ENCODE data around the gene TUBGCP6. TPM values are rescaled to one million over a fixed set of nuclear protein-coding genes. Genes with fewer than 3 reads are reported as not detected.

The TUBGCP6 gene
- total RNA-seq, 1 experiment from 2014 or later: 38.6 TPM

DNA sequence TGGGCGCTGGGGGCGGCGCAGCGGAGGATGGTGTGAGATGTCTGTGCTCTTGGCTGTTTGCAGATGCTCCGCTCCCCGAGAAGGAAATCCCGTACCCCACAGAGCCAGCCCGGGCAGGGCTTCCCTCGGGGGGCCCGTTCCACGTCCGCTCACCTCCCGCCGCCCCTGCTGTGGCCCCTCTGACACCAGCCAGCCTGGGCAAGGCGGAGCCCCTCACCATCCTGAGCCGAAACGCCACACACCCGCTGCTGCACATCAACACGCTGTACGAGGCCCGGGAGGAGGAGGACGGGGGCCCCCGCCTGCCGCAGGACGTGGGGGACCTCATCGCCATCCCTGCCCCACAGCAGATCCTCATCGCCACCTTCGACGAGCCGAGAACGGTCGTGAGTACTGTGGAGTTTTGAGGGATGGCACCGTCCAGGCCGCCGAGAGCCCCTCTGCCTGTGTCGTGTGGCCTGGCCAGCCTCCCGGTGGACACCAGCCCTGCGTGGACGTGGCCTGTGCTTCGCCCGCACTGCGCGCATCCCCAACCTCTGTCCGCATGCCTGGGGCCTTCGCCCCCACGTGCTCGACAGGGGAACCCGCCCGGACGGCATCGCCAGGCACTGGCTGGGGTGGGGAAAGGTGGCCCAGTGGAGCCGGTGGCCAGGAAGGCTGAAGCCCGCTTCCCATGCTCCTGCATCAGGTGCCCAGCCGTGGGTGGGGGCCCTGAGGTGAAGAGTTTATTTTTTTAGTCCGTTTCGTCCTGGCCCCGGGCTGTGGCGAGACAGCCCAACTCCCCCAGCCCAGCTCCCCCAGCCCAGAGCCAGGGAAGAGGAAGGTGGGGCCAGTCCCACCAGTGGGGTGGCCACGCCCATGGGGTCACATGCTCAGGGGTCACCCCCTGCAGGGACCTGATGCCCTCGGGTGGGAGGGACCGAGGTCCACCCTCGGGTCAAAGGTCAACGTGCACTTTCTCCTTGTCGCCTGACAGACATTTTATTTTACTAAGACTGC is 65.7 kb downstream of the TUBGCP6 start:
- ChIA-PET CTCF (no interaction called here), POLR2A (no interaction called here), RAD21 (ENCODE audit: low non-redundant PET in 1 of 2, low total read pairs in 2 of 2, uncharacterized antibody in 2 of 2, unreplicated experiment in 2 of 2) (no interaction called here)
- no peaks in the 10 kb centered on the region for H3K27me3 ChIP-seq (ENCODE audit: insufficient read depth, low read length)
- no peaks in the 10 kb centered on the region for H3K9me3 ChIP-seq (ENCODE audit: control insufficient read depth in 1 of 2, insufficient read depth in 1 of 2, low read depth in 1 of 2, low read length in 2 of 2)
- H3K9ac ChIP-seq (ENCODE audit: low read length): no peak overlapping the region
- TF ChIP-seq SP1 (IDR thresholded peaks at IDR 0.05; ENCODE audit: low read depth): no peak
- no peak for DNase-seq (ENCODE audit: low read depth, low spot score)
- H3K79me2 ChIP-seq (ENCODE audit: insufficient read depth, low read length): no peaks in the 10 kb centered on the region
- H3K9me2 ChIP-seq (ENCODE audit: insufficient read depth): no peaks in the 10 kb centered on the region
- BruUV-seq (replicated peaks): no TSS peak
- intact Hi-C loops (cut with micrococcal nuclease): no loop called here
- H3K4me2 ChIP-seq (ENCODE audit: low read length): no peak overlapping the region
- no peaks in the 10 kb centered on the region for H4K20me1 ChIP-seq (ENCODE audit: insufficient read depth)
- no peaks in the 10 kb centered on the region for H3K36me3 ChIP-seq (ENCODE audit: control insufficient read depth in 1 of 2, insufficient read depth in 2 of 2, low read length in 2 of 2)
- ATAC-seq: no peak
- no peak overlapping the region for H2AFZ ChIP-seq (ENCODE audit: low read depth, low read length, poor library complexity, severe bottlenecking)
- H3K4me1 ChIP-seq (ENCODE audit: control insufficient read depth in 1 of 2, insufficient read depth in 2 of 2, low read length in 2 of 2): peaks cover 6 to 9% of the 10 kb centered on the region in 2 experiments; a peak in 3 of 4 replicates
- H3K27ac ChIP-seq (ENCODE audit: low read depth, low read length): no peak overlapping the region
- no peak overlapping the region for H3K4me3 ChIP-seq (replicated peaks in 1 of 2; ENCODE audit: low read depth in 1 of 2, low read length in 2 of 2)

DNA sequence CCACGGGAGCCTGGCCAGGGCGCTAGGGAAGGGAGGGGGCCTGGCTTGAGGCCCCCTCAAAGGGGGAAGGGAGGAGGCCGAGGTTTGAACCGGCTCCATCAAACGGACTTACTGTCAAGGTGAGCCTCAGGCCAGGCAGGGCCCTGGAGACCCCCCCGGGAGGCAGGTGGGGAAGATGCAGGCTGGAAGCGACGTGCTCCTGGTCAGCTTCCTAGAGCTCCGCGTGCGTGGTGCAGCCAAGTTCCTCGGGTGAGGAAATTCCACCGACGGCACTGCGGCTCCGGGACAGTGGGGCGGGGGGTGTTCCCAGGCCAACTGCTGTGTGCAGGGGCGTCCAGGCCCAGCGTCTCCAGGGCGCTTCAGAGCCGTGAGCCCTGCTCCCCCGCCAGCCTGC is 66.4 kb downstream of the TUBGCP6 start:
- ATAC-seq (no peak), DNase-seq (ENCODE audit: low read depth, low spot score) (no peak)
- Histone ChIP-seq H3K27me3 (ENCODE audit: insufficient read depth, low read length) (no peaks in the 10 kb centered on the region), H2AFZ (ENCODE audit: low read depth, low read length, poor library complexity, severe bottlenecking) (no peak overlapping the region), H3K4me2 (ENCODE audit: low read length) (no peak overlapping the region), H3K4me3 (replicated peaks in 1 of 2; ENCODE audit: low read depth in 1 of 2, low read length in 2 of 2) (no peak overlapping the region), H3K27ac (ENCODE audit: low read depth, low read length) (no peak overlapping the region), H3K79me2 (ENCODE audit: insufficient read depth, low read length) (no peaks in the 10 kb centered on the region), H3K9me2 (ENCODE audit: insufficient read depth) (no peaks in the 10 kb centered on the region), H3K9me3 (ENCODE audit: control insufficient read depth in 1 of 2, insufficient read depth in 1 of 2, low read depth in 1 of 2, low read length in 2 of 2) (no peaks in the 10 kb centered on the region), H3K4me1 (ENCODE audit: control insufficient read depth in 1 of 2, insufficient read depth in 2 of 2, low read length in 2 of 2) (peaks cover 0 to 2% of the 10 kb centered on the region in 2 experiments; a peak in 3 of 4 replicates), H4K20me1 (ENCODE audit: insufficient read depth) (no peaks in the 10 kb centered on the region), H3K36me3 (ENCODE audit: control insufficient read depth in 1 of 2, insufficient read depth in 2 of 2, low read length in 2 of 2) (no peaks in the 10 kb centered on the region), H3K9ac (ENCODE audit: low read length) (no peak overlapping the region)
- BruUV-seq (replicated peaks): no TSS peak
- CTCF ChIA-PET: no interaction called here
- POLR2A ChIA-PET: no interaction called here
- RAD21 ChIA-PET (ENCODE audit: low non-redundant PET in 1 of 2, low total read pairs in 2 of 2, uncharacterized antibody in 2 of 2, unreplicated experiment in 2 of 2): no interaction called here
- intact Hi-C loops (cut with micrococcal nuclease): no loop called here
- TF ChIP-seq CEBPB (IDR thresholded peaks at IDR 0.05; ENCODE audit: low read depth) (no peak), YY1 (IDR thresholded peaks at IDR 0.05; ENCODE audit: extremely low read depth, insufficient replicate concordance, low read depth, low read length) (no peak), POLR2AphosphoS5 (IDR thresholded peaks at IDR 0.05; ENCODE audit: low read depth, low read length) (no peak), ELF1 (IDR thresholded peaks at IDR 0.05; ENCODE audit: borderline replicate concordance, low read depth) (no peak), FOSL1 (IDR thresholded peaks at IDR 0.05; ENCODE audit: low read depth) (no peak), SP1 (IDR thresholded peaks at IDR 0.05; ENCODE audit: low read depth) (no peak), POLR2A (IDR thresholded peaks at IDR 0.05; ENCODE audit: borderline replicate concordance, extremely low read depth, insufficient read depth, insufficient read length) (no peak), EGR1 (IDR thresholded peaks at IDR 0.05; ENCODE audit: low read depth) (no peak), ZFX (IDR thresholded peaks at IDR 0.05) (no peak)
- TF ChIP-seq, protein P1, sequence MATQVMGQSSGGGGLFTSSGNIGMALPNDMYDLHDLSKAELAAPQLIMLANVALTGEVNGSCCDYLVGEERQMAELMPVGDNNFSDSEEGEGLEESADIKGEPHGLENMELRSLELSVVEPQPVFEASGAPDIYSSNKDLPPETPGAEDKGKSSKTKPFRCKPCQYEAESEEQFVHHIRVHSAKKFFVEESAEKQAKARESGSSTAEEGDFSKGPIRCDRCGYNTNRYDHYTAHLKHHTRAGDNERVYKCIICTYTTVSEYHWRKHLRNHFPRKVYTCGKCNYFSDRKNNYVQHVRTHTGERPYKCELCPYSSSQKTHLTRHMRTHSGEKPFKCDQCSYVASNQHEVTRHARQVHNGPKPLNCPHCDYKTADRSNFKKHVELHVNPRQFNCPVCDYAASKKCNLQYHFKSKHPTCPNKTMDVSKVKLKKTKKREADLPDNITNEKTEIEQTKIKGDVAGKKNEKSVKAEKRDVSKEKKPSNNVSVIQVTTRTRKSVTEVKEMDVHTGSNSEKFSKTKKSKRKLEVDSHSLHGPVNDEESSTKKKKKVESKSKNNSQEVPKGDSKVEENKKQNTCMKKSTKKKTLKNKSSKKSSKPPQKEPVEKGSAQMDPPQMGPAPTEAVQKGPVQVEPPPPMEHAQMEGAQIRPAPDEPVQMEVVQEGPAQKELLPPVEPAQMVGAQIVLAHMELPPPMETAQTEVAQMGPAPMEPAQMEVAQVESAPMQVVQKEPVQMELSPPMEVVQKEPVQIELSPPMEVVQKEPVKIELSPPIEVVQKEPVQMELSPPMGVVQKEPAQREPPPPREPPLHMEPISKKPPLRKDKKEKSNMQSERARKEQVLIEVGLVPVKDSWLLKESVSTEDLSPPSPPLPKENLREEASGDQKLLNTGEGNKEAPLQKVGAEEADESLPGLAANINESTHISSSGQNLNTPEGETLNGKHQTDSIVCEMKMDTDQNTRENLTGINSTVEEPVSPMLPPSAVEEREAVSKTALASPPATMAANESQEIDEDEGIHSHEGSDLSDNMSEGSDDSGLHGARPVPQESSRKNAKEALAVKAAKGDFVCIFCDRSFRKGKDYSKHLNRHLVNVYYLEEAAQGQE (IDR thresholded peaks at IDR 0.05; ENCODE audit: low read depth): no peak
- TF ChIP-seq, protein P2, sequence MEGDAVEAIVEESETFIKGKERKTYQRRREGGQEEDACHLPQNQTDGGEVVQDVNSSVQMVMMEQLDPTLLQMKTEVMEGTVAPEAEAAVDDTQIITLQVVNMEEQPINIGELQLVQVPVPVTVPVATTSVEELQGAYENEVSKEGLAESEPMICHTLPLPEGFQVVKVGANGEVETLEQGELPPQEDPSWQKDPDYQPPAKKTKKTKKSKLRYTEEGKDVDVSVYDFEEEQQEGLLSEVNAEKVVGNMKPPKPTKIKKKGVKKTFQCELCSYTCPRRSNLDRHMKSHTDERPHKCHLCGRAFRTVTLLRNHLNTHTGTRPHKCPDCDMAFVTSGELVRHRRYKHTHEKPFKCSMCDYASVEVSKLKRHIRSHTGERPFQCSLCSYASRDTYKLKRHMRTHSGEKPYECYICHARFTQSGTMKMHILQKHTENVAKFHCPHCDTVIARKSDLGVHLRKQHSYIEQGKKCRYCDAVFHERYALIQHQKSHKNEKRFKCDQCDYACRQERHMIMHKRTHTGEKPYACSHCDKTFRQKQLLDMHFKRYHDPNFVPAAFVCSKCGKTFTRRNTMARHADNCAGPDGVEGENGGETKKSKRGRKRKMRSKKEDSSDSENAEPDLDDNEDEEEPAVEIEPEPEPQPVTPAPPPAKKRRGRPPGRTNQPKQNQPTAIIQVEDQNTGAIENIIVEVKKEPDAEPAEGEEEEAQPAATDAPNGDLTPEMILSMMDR (IDR thresholded peaks at IDR 0.05 in 2 of 3, conservative IDR thresholded peaks at IDR 0.05 in 1 of 3; ENCODE audit: borderline replicate concordance in 1 of 3, insufficient read depth in 1 of 3, low read depth in 2 of 3, low read length in 2 of 3): no peak

Measured in HCT116 (cell line).